ENCODE data around the gene ADCY3. TPM values are rescaled to one million over a fixed set of nuclear protein-coding genes. Genes with fewer than 3 reads are reported as not detected.
A peak's percentile ranks its signal among the peaks of the same experiment; 100 is the strongest.

Gene ADCY3
- total and polyA plus RNA-seq, 2 of the 13 experiments (the other 11 are each of a cell fraction or from before 2014, with no cell fraction given) = 0.11 to 0.61 TPM

- intact Hi-C loops (cut with micrococcal nuclease; ENCODE audit: unreplicated experiment) = no loop called here
- 98% methylated on average over 13 of the region's 14 CpGs for WGBS (ENCODE audit: low lambda C conversion rate)
- Histone ChIP-seq H3K4me2 (ENCODE audit: low read depth, low read length) (no peak overlapping the region), H3K4me3 (replicated peaks in 1 of 3; ENCODE audit: insufficient read depth in 1 of 3, low read depth in 2 of 3, low read length in 3 of 3) (no peak overlapping the region), H3K79me2 (ENCODE audit: insufficient read depth, low read length) (no peaks in the 10 kb centered on the region), H4K20me1 (ENCODE audit: insufficient read depth, low read length) (no peaks in the 10 kb centered on the region), H3K27ac (ENCODE audit: extremely low read length, insufficient read depth, low read length) (no peak overlapping the region), H3K9ac (ENCODE audit: insufficient read depth, low read depth, low read length) (no peak overlapping the region), H2AFZ (ENCODE audit: low read length) (no peak overlapping the region), H3K27me3 (ENCODE audit: control insufficient read depth in 1 of 2, insufficient read depth in 2 of 2, low read length in 2 of 2) (peaks cover 0 to 6% of the 10 kb centered on the region in 2 experiments; a peak in 2 of 5 replicates), H3K4me1 (ENCODE audit: insufficient read depth, low read length) (peaks cover 16% of the 10 kb centered on the region), H3K36me3 (replicated peaks in 1 of 2; ENCODE audit: control insufficient read depth in 1 of 2, insufficient read depth in 2 of 2, low read length in 2 of 2) (peaks cover 1 to 3% of the 10 kb centered on the region in 2 experiments; a peak in 3 of 5 replicates), H3K9me3 (ENCODE audit: low read length) (no peaks in the 10 kb centered on the region)
- BruUV-seq (replicated peaks) = no TSS peak
- POLR2A ChIA-PET = interaction anchor here (0.5 kb wide), 1 partner anchor 405 kb away, joined by 3 read pairs; no protein-coding TSS in a partner anchor
- no peak for FAIRE-seq
- CTCF ChIA-PET (ENCODE audit: low intra/inter-chr PET ratio, low total read pairs) = interaction anchor here (2.5 to 3.5 kb wide), 2 partner anchors 404 to 416 kb away, joined by 16 to 43 read pairs; no protein-coding TSS in a partner anchor
- TF ChIP-seq, protein P1, sequence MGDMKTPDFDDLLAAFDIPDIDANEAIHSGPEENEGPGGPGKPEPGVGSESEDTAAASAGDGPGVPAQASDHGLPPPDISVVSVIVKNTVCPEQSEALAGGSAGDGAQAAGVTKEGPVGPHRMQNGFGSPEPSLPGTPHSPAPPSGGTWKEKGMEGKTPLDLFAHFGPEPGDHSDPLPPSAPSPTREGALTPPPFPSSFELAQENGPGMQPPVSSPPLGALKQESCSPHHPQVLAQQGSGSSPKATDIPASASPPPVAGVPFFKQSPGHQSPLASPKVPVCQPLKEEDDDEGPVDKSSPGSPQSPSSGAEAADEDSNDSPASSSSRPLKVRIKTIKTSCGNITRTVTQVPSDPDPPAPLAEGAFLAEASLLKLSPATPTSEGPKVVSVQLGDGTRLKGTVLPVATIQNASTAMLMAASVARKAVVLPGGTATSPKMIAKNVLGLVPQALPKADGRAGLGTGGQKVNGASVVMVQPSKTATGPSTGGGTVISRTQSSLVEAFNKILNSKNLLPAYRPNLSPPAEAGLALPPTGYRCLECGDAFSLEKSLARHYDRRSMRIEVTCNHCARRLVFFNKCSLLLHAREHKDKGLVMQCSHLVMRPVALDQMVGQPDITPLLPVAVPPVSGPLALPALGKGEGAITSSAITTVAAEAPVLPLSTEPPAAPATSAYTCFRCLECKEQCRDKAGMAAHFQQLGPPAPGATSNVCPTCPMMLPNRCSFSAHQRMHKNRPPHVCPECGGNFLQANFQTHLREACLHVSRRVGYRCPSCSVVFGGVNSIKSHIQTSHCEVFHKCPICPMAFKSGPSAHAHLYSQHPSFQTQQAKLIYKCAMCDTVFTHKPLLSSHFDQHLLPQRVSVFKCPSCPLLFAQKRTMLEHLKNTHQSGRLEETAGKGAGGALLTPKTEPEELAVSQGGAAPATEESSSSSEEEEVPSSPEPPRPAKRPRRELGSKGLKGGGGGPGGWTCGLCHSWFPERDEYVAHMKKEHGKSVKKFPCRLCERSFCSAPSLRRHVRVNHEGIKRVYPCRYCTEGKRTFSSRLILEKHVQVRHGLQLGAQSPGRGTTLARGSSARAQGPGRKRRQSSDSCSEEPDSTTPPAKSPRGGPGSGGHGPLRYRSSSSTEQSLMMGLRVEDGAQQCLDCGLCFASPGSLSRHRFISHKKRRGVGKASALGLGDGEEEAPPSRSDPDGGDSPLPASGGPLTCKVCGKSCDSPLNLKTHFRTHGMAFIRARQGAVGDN (CRISPR knock-in tag; IDR thresholded peaks at IDR 0.05) = peak; percentile 13; the same call in 1 of the 2 replicates
- TF ChIP-seq FOSL1 (CRISPR knock-in tag; IDR thresholded peaks at IDR 0.05; ENCODE audit: borderline replicate concordance) (no peak), AGO2 (optimal IDR thresholded peaks at IDR 0.05; ENCODE audit: low read depth, low read length) (peak; percentile 82), SRF (IDR thresholded peaks at IDR 0.05; ENCODE audit: low read depth, low read length) (no peak)
- in situ Hi-C loops (cut with HindIII; ENCODE audit: extremely low pct_ligation_motif_present, low pct_unique_long_range_greater_than_20kb) = loop anchor here (5.0 kb wide), 2 partner anchors 214 to 424 kb away; no protein-coding TSS in a partner anchor
- no peak for ATAC-seq
- no peak for DNase-seq (ENCODE audit: low spot score)
Observed at GRCh38 chr2:24825883-24826772, 93.9 kb downstream of the ADCY3 start.

Measured in HepG2 (cell line).